Nucleus accumbens (tissue), 56 donors: ENCODE measurements around the gene RASGEF1C.
"Not testable (repeated sequence)": the region's sequence is repeated elsewhere in the genome, so short reads cannot be mapped to it uniquely, and the experiment has no call there.

Experiments used
- DNase-seq, 56 donors: peaks; one replicate each; lab custom pipeline; 2025; lab: John Stamatoyannopoulos, UW

Gene RASGEF1C

DNA sequence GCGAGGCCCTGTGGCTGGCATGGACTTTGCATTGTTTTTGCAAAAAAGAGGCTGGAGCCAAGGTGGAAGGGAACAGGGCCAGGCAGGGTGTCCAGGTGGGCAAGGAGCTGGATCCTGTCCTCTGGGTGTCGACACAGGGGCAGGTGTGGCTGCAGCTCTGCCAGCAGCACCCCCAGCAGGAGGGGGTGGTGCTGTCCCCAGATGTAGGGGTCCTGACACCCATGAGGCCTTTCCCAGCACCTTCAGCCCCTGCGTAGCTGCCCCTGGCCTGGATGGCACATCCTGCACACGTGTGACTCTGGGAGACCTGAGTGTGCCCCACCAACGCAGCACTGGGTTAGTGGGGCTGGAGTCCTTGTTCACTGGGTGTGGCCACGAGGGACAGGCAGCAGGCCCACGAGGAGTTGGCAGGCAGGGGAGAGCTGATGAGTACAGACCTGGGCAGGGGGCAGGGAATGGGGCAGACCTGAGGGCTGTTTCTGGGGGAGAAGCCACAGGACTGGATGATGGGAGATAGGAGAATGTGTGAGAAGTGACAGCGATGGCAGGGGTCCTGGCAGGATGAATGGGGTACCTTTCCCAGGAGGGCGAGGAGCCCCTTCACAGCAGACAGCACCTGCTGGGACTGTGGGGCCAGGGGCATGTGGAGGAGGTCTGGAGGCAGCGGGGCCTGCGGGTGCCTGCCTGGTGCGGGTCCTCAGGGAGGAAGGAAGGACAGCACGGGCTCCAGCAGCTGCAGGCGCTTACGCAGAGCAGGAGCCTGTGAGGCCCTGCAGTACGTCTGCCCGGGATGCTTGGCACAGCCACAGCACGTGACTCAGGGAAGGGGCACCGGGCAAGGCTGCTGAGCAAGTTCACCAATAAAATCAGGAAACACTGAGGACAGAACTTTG is 3.6 kb upstream of the RASGEF1C start:
- DNase-seq = peak in 1 of 56 donors; percentile 23

DNA sequence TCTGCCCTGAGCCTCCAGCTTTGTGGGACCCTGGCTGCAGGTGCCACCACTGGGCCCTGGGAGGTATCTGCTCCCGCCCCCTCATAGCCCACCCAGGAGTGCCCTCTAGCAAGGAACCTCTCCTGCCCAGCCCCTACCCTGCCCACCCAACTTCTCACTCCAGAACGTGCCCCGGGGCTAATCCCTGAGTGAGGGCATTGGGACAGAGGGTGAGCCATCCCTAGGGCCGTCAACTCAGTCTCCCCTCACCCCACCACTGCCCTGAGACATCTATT is 2.7 kb upstream of the RASGEF1C start:
- no peak for DNase-seq

DNA sequence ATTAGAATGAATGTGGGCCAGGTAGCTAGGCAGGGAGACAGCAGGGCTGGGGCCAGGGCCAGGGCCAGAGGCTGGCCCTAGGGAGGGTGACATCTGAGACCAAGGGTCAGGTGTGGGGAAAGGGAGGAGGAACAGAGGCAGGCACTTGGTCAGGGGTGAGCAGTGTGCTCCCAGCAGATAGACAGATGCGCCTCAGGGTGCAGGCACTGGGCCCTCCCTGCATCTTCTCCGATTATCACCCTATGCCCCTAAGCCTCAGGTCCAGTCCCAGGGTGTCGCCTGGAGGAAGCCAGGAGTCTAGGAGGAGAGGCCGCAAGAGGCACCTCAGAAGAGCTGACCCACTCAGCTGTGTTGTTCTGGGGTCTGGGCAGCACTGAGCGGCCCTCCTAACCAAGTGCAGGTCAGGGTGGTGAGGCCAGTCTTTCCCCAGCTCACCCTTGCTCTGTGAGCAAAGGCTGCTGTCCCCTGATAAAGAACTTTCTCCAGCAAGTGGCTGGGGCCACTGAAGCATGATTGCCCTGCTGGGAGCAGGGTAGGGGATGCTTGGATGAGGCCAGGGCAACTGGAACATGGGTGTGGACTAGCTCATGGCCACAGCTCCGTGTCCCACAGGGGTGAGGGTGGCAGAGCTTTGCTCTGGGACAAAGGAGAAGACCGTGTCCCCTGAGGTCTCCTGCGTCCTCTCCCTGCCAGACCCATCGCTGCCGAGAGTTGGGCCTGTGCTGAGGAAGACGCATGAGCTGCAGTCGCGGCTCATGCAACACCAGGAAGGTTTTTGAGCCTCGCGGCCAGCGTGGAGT is 2.1 kb upstream of the RASGEF1C start:
- DNase-seq = no peak

DNA sequence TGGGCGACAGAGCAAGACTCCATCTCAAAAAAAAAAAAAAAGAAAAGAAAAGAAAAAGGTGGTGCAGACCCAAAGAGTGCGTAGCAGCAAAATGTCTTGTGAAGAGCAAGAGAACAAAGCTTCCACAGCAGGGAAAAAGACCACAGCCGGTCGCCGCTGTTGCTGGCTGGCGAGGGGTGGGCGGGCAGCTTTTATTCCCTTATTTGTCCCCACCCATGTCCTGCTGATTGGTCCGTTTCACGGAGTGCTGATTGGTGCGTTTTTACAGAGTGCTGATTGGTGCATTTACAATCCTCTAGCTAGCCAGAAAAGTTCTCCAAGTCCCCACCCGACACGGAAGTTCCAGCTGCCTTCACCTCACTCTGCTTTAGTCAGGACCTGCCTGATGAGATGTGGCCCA is 1.1 kb upstream of the RASGEF1C start:
- not testable (repeated sequence) for DNase-seq

DNA sequence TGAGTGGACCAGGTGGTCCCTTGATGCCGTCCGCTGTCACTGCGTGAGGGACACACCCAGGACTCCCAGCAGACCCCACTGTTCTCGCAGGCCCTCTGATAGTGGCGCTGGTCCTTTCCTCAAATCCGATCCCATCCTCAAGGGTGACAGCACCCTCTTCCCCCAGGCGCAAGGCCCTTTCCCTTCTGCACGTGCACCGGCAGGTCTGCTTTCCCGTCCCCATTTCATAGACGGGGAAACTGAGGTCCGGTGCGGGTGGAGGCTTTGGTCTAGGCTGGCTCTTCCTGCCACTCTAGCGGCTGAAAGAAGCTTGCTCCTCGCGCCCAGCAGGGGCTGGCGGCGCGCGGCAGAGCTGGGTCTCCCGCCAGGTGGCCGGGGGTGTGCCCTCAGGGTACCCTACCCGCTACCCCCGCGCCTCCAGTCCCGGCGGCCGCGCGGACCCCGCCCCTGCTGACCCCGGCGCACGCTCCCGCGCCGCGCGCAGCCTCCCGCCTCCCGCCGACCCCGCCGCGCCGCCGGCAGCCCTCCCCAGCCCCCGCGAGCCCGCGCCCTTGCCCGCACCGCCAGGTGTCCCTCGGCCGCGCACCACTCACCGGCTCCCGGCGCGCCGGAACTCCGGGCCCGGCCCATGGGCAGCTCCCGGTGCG is 453 bp downstream of the RASGEF1C start:
- peak in 2 of 56 donors; percentile 56 to 60 for DNase-seq

DNA sequence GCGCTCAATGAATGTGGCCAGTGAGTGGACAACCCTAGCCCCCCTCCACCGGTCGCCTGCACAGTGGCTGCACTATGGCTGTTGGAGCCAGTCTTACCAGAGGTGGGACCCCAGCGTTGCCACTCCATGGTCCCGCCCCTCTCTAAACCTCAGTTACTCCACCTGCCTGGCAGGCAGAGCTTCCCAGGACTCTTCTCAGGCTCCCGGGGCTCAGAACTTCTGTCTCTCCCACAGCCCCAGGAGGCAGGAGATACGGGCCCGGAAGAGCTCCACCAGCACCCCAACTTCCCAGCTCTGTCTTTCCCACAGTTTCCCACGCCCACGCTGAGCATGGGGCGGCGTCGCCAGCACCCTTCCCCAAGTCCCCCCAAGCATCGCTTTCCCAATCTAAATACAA is 975 bp downstream of the RASGEF1C start:
- DNase-seq = no peak

- no peak for DNase-seq
These were observed 1.4 kb downstream of the RASGEF1C start for GRCh38 chr5:180207593-180207992.

- DNase-seq = no peak
These were observed 2.0 kb downstream of the RASGEF1C start for GRCh38 chr5:180206993-180207392.

GRCh38 chr5:180205916-180206315 is 3.1 kb downstream of the RASGEF1C start:
- DNase-seq = no peak

- DNase-seq = no peak
These were observed 4.7 kb downstream of the RASGEF1C start for GRCh38 chr5:180204276-180204819.

- no peak for DNase-seq
These were observed 6.0 kb downstream of the RASGEF1C start for GRCh38 chr5:180202939-180203573.

DNA sequence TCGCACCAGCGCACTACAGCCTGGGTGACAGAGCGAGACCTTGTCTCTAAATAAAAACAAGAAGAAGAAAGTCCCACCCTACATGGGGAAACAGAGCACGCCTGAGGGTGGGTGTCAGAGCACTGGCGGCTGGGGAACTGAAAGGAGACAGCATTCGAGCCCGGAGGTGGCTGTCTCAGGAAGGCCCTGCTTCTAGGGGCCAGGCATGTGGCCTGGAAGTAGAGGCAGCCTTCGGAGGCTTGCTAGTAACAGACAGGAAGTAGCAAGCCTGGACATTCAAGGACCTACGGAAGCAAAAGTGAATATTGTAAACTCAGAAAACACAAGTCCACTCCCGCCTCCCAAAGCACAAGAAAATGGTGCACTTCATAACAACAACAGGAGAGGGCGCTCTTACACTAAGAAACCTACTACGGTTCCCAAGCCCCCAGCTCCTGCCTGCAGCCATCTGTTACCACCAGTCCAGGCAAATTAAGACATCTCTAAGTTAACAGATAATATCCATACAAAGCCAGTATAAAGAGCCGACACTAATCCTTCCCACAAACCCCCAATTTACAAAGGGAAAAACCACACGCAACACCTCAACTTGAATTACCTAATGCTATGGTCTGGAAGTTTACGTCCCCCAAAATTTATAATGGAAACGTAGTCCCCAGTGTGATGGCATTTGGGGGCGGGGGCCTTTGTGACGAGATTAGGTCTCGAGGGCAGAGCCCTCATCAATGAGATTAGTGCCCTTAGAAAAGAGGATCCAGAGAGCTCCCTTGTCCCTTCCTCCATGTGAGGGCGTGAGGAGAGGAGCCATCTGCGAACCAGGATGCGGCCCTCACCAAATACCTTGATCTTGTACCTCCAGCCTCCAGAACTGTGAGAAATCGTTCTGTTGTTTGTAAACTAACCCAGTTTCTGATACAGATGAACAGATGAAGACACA is 7.7 kb downstream of the RASGEF1C start:
- peak in 6 of 56 donors; percentile 13 to 43 (median 35) for DNase-seq

- no peak for DNase-seq
These were observed 9.6 kb downstream of the RASGEF1C start for GRCh38 chr5:180199390-180199789.

- no peak for DNase-seq
These were observed 10.8 kb downstream of the RASGEF1C start for GRCh38 chr5:180198208-180198607.

GRCh38 chr5:180197016-180197702 is 11.9 kb downstream of the RASGEF1C start:
- peak in 4 of 56 donors; percentile 16 to 39 (median 36) for DNase-seq

- DNase-seq = no peak
These were observed 14.3 kb downstream of the RASGEF1C start for GRCh38 chr5:180194410-180195345.

- DNase-seq = no peak
These were observed 15.1 kb downstream of the RASGEF1C start for GRCh38 chr5:180193749-180194375.
